UCSD-AML1 (cell line): ENCODE results near the gene GLS2.
A peak's percentile ranks its signal among the peaks of the same experiment; 100 is the strongest.
"Not testable (repeated sequence)": the region's sequence is repeated elsewhere in the genome, so short reads cannot be mapped to it uniquely, and the experiment has no call there.

Experiments
- DNase-seq: peaks from one replicate; lab custom pipeline; 2025; ENCODE audit not compliant: unreplicated experiment; lab: John Stamatoyannopoulos, UW

The GLS2 gene

DNA sequence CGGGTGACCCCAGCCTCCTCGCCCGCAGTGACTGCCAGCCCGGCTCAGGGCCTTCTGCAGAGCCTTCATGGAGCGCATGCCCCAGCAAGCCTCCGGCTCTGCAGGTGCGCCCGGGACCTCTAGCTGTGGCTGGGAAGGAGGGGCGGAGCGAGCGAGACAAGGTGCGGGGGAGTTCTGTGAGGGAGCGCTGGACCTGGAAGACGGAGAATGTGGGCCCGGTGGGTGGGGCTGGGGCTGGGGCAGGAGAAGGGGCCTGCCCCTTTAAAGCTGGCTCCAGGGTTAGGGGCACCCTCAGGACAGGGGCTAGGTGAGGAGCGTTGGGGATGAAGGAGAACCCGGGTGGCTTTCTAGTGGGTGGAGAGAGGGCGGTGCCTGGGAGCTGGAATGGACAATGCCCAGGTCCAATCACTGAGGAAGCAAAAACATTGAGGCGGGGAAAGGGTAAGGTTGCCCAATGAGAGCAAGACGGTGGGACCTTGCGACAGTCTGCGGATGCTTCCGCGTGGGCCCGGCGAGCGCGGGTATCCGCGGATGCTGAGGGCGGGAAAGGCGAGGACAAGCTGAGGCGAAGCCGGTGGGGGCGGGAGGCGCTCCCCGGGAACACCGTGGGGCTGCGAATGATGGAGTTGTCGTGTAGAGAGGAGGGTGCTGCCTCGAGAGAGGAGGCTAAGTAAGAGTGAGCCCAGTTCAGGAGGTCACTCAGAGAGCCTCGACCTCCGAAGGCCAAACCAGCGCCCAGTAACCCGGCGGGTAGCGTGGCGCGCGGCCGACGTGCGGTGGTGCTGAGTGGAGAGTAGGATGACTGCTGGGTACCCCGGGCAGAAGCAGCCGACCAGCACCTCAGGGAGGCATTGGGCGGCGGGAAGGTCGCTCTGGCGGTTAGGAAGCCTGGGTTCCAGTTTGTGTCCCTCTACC lies at the start of gene GLS2:
Gene GLS2, minus strand, starts transcription at position 121 of the 915 bp plus-strand sequence. Its CDS starts 43 bp downstream, at position 78.
- DNase-seq = no peak

DNA sequence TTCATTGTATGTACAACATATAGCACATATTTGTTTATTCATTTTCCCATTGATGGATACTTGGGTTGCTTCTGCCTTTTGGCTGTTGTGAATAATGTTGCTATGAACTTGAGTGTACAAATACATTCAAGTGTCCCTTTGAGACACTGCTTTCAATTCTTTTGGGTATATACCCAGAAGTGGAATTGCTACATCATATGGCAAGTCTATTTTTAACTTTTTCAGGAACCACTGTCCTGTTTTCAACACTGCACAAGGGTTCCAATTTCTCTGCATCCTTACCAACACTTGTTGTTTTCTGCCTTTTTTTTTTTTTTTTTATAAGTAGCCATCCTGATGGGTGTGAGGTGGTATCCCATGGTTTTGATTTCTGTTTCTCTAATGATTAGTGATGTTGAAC lies 49.6 kb upstream of the GLS2 start:
- DNase-seq = no peak

DNA sequence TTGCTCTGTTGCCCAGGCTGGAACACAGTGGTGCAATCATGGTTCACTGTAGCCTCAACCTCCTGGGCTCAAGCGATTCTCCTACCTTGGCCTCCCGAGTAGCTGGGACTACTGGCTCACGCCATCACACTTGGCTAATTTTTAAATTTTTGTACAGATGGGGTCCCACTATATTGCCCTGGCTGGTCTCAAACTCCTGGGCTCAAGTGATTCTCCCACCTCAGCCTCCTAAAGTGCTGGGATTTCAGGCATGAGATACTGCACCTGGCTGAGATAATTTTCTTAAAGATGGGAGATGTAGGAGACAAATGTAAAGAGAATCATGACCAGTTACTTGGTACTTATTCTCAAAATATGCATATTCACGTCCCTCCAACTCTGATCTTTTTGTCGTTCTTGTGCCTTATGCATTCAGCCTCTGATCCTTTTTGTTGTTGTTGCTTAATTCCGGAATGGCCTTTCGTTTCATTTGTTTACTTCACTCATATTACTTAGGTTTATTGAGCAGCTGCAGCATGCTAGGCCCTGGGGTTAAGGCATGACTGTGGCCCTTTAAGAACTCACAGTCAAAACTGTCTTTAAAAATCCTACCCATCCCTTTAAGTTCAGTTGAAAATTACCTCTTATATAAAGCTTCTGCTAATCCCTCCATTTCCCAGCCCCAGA lies 42.6 kb upstream of the GLS2 start:
- DNase-seq = no peak

DNA sequence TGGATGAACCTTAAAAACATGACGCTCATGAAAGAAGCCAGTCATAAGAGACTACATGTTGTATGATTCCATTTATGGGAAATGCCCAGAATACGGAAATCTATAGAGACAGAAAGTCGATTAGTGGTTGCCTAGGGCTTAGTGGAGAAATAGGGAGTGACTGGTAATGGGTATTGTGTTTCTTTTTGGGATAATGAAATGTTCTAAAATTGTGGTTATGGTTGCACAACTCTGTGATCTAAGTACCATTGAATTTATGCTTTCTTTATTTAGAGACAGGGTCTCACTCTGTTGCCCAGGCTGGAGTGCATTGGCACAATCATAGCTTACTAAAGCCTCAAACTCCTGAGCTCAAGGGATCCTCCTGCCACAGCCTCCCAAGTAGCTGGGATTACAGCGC lies 41.7 kb upstream of the GLS2 start:
- no peak for DNase-seq

DNA sequence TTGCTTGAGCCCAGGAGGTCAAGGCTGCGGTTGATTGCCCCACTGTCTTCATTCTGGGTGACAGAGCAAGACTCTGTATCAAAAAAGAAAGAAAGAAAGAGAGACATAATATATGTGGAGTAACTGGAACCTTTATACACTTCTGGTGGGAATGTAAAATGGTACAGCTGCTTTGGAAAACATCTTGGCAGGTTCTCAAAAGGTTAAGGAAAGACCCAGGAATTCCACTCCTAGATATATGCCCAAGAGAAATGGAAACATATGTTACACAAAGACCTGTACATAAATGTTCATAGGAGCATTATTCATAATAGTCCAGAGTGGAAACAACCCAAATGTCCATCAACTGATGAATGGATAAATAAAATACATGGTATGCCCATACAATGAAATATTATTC lies 40.9 kb upstream of the GLS2 start:
- no peak for DNase-seq

DNA sequence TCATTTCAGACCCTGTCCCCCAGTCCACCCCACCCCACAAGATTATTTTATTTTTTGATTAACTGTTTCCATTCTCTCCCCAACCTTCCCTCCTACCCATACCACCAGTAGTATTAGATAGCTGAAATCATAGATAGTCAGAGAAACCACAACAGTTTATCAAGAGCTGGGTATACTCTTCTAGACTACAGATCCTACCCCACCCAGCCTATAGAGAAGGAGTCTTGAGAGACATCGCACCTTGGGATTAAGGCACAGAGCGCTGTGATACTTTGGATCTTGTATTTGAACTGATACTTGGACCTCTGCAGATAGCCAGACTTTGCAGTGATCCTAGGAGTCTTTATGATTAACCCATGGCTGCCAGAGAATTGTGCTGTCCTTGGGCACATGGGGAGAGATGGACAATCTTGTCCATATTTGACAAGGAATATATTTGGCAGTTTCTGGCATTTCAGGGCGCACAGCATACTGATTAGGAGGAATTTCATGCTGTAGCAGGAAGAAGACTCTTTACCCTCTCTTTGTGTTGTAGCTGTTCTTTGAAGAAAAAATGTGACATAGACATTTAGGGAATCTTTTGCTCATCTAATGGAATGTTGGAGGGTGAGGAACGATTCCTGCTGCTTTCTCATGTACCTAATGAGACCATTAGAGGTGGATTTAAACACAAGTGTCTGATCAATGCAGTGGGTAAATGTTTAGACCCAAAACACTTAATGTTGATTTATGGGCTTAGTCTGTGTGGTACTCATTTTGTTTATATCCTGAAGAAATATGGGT lies 34.6 kb upstream of the GLS2 start:
- DNase-seq = no peak

DNA sequence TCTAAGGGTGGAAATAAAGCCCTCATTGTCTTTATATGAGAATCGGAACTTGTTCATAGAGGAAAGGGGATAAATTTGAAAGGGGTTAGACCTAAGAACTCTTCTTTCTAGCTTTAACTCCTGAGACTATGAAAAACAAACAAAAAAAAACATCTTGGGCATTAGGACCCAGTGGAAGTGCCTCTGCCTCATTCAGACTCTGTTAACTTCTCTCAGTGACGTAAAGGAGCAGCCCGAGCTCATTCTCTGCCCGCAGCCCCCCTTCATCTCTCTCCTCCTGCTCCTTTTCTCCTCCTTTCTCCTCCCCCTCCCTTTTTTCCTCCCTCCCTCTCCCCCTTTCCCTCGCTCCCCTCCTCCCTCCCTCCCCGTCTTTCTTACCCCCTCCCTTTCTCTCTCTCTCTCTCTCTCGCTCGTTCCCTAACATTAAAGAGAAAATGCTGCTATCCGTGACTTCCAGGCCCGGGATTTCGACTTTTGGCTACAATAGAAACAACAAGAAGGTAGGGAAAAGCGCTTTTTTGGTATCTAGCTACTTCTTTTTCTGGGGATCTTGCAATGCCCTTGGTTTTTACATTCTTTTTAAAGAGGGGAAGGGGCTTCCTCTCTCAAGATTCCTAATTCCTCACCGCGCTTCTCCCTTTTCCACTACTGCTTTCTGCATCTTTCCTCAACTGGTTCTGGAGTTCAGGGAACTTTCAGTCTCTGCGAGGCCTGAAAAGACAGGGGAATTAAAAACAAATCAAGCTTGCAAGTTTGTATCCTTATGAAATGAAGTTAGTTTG lies 33.8 kb upstream of the GLS2 start, which contains the start of gene RBMS2:
Gene RBMS2, plus strand, starts transcription at position 231 of the 782 bp plus-strand sequence. Its CDS starts 204 bp downstream, at position 435.
- DNase-seq = peak; percentile 46

DNA sequence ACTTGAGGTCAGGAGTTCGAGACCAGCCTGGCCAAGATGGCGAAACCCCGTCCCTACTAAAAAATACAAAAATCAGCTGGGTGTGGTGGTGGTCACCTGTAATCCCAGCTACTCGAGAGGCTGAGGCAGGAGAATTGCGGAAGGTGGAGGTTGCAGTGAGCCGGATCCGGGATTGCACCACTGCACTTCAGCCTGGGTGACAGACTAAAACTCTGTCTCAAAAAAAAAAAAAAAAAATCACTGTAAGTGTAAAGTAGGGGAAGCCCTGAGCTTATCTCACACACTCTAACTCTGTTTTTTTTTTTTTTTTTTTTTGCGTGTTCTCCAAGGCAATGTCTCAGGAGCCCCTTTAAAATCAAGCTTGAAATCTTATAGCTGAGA lies 33.2 kb upstream of the GLS2 start:
- no peak for DNase-seq

DNA sequence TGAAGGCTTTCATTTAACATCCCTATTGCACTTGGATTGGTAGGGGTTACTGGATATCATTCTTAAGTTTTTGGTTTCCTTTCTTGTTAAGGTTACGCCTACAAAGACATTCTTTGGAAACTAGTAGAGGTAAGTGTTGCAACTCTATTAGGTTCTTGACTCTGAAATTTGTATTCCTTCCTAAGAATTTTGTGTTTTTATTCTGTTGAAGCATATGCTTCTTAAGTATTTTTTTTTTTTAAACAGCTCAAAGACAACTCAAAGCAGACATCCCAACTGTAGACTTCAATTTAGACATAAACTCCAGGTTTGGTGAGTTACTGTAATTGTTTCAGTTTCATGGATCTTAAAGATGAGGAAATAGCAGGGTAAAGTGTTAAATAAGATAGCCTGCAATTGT lies 32.5 kb upstream of the GLS2 start:
- no peak for DNase-seq

DNA sequence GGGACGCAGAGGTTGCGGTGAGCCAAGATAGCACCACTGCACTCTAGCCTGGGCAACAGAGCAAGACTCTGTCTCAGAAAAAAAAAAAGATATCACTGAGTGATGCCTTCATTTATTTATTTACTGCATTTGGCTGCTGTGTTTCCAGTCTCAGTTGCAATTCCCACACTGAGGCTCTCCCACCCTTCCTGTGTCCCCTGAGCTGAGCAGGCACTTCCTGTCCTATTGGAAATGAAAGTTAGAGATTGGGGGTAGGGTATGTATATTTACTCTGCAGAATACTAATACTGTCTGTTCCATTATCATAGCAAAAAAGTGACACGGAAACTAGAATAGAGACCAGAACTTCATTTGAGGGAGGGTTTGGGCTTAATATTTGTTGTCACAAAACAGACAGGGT lies 32.1 kb upstream of the GLS2 start:
- no peak for DNase-seq

DNA sequence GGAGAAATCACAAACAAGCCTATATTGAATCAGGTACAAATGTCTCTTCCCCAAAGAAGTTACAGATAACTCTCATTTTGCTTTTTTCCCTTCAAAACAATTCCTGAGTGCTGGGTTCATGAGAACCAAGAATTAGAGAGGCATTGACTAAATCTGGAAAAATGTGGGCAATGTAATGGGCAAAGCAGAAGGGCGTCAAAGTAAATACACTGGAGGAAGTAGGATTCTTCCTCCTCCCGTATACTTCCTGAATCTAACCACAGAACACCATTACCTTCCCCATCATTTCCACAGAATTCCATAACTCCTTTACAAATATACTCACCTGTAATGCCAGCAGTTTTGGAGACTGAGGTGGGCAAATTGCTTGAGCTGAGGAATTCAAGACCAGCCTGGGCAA lies 30.6 kb upstream of the GLS2 start:
- DNase-seq = no peak

DNA sequence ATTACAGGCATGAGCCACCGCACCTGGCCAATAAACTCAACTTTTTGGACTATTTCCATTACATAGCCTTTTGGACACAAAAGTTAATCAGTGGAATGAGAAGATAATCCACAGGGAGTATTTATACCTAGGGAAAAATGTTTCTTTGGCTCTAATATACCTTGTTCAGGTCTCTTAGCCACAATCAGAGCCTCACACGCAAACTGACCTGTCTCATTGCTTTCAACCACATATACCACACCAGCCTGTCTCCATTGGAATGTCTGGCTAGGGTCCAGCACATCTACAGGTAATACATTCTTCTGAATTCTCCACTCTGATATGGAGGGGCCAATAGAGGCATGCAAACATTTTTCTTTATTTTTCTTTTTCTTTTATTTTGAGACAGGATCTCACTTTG lies 29.9 kb upstream of the GLS2 start:
- DNase-seq = no peak

DNA sequence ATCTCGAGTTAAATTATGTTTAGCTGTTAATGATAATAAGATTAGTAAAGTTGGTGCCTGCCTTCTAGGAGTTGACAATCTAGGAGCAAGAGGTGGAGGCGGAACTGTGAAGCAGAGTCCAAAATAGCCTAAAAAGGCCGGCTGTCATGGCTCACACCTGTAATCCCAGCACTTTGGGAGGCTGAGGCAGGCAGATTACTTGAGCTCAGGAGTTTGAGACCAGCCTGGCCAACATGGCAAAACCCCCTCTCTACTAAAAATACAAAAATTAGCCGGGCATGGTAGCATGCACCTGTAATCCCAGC lies 26.0 kb upstream of the GLS2 start:
- DNase-seq = not testable (repeated sequence)

DNA sequence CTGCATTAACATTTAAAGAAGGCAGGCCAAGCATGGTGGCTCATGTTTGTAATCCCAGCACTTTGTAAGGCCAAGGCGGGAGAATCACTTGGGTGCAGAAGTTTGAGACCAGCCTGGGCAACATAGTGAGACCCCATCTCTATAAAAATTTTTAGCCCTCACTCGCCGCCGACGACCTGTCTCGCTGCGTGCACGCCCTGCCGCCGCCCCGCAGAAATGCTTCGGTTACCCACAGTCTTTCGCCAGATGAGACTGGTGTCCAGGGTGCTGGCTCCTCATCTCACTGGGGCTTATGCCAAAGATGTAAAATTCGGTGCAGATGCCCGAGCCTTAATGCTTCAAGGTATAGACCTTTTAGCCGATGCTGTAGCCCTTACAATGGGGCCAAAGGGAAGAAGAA lies 22.8 kb upstream of the GLS2 start:
- DNase-seq = no peak

DNA sequence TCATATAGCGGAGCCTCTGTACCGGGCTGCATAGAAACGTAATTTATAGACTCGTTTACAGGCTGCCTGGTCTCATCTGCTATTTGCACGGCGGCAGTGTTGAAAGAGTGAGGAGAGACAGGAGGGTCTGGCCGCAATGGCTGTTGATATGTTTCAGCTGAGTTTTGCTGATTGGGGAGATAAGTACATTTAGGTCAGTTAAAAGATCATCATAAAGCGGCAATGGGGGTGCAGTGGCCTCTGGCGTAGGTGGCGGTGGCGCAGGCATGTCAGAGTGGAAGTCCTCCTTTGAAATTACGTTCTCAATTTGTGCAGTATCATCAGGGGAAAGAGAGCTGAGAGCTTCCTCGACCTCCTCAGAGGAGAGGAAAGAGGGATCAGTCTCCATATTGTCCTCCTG lies 11.9 kb upstream of the GLS2 start:
- not testable (repeated sequence) for DNase-seq

DNA sequence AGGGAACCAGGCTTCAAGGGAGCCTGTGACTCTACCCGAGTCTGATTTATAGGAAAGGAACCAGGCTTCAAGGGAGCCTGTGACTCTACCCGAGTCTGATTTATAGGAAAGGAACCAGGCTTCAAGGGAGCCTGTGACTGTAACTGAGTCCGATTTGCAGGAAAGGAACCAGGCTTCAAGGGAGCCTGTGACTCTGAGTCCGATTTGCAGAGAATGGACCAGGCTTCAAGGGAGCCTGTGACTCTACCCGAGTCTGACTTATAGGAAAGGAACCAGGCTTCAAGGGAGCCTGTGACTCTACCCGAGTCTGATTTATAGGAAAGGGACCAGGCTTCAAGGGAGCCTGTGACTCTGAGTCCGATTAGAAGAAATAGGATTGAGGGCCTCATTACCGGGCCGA lies 11.5 kb upstream of the GLS2 start:
- DNase-seq = not testable (repeated sequence)

DNA sequence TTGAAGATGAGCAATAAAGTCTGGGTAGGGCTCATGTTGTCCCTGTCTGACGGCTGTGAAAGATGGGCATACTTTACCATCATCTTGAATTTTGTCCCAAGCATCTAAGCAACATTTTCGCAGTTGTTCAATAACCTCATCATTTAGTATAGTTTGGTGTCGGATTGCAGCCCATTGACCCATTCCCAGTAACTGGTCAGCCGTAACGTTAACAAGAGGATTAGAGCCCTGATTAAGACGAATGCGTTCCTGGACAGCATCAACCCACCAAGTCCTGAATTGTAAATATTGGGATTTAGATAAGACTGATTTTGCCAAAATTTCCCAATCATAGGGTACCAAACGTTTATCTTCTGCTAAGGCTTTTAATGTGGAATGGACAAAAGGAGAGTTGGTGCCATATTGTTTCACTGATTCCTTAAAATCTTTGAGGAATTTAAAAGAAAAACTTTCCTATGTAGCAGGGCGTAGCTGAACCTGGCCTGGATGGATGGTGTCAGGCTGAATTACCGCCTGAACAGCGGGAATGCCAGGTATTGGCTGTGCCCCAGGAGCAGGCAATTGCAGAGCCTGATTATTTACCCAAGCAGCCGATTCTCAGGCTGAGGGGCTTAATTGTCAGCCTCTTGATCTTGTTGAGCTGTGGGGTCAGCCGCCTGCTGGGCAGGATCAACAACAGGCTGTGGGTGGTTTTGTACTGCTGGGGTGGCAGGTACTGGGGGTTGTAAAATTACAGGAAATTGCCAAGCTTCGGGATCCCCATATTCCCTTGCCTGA lies 10.4 kb upstream of the GLS2 start:
- DNase-seq = not testable (repeated sequence)

DNA sequence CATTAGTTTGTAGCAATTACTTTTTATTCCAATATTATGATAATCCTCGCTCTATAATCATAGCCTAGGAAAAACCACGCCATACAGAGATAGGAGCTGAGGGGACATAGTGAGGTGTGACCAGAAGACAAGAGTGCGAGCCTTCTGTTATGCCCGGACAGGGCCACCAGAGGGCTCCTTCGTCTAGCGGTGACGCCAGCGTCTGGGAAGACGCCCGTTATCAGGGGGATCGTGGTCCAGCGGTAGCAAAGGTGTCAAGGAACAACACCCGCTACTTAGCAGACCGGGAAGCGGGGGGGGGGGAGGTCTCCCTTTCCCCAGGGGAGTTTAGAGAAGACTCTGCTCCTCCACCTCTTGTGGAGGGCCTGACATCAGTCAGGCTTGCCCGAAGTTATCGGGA lies 8.7 kb upstream of the GLS2 start:
- peak; percentile 33 for DNase-seq

DNA sequence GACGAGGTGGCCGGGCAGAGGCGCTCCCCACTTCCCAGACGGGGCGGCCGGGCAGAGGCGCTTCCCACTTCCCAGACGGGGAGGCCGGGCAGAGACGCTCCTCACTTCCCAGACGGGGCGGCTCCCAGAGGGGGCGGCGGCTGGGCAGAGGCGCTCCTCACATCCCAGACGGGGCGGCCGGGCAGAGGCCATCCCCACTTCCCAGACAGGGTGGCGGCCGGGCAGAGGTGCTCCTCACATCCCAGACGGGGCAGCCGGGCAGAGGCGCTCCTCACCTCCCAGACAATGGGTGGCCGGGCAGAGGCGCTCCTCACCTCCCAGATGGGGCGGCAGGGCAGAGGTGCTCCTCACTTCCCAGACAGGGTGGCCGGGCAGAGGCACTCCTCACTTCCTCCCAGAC lies 6.5 kb upstream of the GLS2 start:
- DNase-seq = not testable (repeated sequence)

DNA sequence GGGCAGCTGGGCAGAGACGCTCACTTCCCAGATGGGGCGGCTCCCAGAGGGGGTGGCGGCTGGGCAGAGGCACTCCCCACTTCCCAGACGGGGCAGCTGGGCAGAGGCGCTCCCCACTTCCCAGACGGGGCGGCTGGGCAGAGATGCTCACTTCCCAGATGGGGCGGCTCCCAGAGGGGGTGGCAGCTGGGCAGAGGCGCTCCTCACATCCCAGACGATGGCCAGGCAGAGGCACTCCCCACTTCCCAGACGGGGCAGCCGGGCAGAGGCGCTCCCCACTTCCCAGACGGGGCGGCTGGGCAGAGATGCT lies 6.1 kb upstream of the GLS2 start:
- DNase-seq = not testable (repeated sequence)
